Loucy (cell line): ENCODE results near the gene PCMTD2.

ENCODE experiments used
- EZH2phosphoT487 ChIP-seq: fragments of 200-600 bp; IDR thresholded peaks from 2 replicates; pipeline ENCODE4 v1.6.1; 2018; ENCODE audit warnings: antibody characterized with exemption, mild to moderate bottlenecking, moderate library complexity, borderline replicate concordance
- TF ChIP-seq, protein P1 (sequence below): fragments of 200-600 bp; sonication (generic); conservative IDR thresholded peaks from 2 replicates; pipeline ENCODE4 v1.5.1; 2014; ENCODE audit warnings: mild to moderate bottlenecking, antibody characterized with exemption, low read length

GRCh38 chr20:64246616-64247306, 8.8 kb upstream of the PCMTD2 start:
- TF ChIP-seq, protein P1, sequence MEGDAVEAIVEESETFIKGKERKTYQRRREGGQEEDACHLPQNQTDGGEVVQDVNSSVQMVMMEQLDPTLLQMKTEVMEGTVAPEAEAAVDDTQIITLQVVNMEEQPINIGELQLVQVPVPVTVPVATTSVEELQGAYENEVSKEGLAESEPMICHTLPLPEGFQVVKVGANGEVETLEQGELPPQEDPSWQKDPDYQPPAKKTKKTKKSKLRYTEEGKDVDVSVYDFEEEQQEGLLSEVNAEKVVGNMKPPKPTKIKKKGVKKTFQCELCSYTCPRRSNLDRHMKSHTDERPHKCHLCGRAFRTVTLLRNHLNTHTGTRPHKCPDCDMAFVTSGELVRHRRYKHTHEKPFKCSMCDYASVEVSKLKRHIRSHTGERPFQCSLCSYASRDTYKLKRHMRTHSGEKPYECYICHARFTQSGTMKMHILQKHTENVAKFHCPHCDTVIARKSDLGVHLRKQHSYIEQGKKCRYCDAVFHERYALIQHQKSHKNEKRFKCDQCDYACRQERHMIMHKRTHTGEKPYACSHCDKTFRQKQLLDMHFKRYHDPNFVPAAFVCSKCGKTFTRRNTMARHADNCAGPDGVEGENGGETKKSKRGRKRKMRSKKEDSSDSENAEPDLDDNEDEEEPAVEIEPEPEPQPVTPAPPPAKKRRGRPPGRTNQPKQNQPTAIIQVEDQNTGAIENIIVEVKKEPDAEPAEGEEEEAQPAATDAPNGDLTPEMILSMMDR = no peak
- no peak for TF ChIP-seq EZH2phosphoT487
